Measurements from ENCODE around the gene CREB5.
"Not testable (repeated sequence)": the region's sequence is repeated elsewhere in the genome, so short reads cannot be mapped to it uniquely, and the experiment has no call there.

CREB5 gene

DNA sequence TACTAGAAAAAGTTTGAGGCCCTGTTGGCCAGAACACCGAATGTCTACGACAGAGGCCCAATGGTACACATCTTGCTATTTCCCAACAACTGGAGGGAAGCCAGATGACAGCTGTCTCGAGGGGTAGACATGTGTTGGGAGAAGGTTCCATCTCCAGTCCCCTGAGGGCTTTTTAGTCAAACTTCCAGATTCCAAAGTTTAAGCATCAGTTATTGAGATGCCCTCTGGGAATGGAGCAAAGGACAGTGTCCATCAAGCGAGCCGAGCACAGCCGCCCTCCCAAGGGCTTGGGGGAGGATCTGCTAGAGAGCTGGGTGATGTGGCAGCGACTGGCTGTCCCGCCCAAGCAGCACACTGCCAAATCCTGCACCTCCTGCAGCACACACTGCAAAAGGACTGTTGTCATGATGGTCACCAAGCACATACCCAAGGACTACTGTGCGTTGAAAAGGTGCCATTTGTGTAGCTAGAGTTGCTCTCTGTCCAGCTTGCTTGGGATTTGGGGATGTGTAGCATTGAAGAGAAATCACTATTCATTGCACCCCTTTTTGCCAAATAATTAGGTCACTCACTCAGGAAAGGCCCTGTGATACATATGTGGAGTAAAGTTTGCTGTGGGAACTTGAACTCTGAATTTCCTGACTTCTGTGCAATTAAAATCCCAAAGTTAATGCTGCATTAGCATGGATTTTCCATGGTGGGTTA lies 381.2 kb downstream of the CREB5 start:
- DNase-seq: no peak

DNA sequence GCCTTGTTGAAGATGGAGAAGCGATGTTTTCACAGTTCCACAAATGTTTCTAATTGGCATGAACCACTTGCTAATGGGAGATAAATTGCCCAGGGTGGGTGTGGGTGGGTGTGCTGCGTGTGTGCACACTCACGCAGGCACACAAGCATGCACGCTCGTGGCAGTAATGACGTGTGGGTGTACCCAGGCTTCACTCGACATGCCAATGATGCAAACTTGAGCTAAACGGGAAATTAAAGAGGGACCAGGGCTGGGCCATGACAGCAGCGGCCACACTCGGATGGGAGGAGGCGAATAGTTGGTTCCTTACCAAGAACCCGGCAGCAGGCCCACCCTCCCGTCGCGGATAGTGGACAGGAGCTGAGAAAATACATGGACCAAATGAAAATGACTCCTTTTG lies 386.0 kb downstream of the CREB5 start:
- DNase-seq: no peak

- no peak for DNase-seq
Observed at GRCh38 chr7:28799619-28800018, 387.3 kb downstream of the CREB5 start.

DNA sequence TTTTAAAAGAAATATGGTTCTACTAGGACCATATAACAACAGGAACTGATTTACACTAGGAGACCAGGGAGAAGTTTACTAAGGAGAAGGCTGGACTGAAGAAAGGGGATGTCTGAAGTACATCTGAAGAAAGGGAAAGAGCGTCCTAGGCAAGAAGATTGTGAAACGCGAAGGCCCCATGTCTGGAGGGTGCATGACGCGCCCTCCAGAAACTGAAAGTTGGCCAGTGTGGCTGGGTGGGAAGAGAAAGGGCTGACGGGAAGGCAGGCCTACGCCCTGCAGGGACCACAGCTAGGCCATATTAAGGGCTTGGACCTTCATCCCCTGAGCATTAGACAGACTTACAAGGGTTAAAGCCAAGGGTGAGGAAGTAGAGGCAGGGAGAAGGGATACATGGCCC lies 387.8 kb downstream of the CREB5 start:
- DNase-seq: no peak

DNA sequence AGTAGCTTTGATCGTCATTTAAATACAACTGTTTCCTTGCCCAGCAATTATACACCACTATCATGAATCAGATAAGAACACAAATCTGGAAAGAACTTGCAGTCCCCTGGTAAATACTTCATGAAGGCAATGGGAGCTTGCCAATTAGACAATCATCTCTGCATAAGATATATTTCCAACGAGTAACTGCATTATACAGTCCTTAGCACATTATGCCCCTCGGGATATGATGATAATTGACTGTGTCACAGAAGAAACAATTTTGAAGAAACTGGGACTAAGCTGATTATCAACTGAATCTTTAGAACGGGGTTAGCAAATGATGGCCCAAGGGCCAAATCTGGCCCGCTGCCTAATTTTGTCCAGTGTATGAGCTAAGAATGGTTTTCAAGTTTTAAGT lies 390.1 kb downstream of the CREB5 start:
- no peak for DNase-seq

DNA sequence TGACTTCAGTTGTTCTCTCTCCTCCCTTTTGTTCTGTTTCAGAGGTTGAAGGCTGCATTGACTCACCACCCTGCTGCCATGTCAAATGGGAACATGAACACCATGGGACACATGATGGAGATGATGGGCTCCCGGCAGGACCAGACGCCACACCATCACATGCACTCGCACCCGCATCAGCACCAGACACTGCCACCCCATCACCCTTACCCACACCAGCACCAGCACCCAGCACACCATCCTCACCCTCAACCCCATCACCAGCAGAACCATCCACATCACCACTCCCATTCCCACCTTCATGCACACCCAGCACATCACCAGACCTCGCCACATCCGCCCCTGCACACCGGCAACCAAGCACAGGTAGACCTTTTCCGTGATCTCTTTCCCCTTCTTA lies 391.8 kb downstream of the CREB5 start:
- no peak for DNase-seq

GRCh38 chr7:28804990-28805389 lies 392.7 kb downstream of the CREB5 start:
- DNase-seq: no peak

GRCh38 chr7:28806841-28807240 lies 394.5 kb downstream of the CREB5 start:
- no peak for DNase-seq

GRCh38 chr7:28807396-28807994 lies 395.2 kb downstream of the CREB5 start:
- DNase-seq: no peak

DNA sequence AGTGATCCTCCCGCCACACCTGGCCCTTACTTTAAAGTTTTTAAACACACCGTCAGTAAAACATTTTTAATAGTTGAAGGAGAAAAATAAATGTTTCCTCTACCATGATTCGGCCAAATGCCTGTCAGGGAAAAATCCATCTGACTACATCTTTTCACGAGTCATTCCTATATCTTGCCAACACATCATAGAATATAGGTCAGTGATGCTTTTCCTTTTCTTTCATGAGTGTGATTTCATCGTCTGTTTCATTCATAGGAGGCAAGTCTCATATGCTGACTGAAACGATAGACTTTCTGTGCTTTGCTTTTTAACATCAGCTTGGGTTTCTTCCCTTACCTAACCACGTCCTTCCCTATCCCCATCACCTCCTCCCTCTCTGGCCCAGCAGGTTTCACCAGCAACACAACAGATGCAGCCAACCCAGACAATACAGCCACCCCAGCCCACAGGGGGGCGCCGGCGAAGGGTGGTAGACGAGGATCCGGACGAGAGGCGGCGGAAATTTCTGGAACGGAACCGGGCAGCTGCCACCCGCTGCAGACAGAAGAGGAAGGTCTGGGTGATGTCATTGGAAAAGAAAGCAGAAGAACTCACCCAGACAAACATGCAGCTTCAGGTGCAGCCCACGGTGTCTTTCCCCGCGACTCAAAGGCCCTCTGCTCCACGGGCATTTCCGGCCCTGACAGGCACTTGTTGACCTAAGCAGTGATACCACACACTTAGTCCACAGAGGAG lies 396.6 kb downstream of the CREB5 start:
- DNase-seq: no peak

GRCh38 chr7:28811008-28811407 lies 398.7 kb downstream of the CREB5 start:
- no peak for DNase-seq

- no peak for DNase-seq
Observed at GRCh38 chr7:28811701-28812430, 399.5 kb downstream of the CREB5 start.

- DNase-seq: no peak
Observed at GRCh38 chr7:28812616-28813015, 400.3 kb downstream of the CREB5 start.

- no peak for DNase-seq
Observed at GRCh38 chr7:28813243-28813962, 401.1 kb downstream of the CREB5 start.

DNA sequence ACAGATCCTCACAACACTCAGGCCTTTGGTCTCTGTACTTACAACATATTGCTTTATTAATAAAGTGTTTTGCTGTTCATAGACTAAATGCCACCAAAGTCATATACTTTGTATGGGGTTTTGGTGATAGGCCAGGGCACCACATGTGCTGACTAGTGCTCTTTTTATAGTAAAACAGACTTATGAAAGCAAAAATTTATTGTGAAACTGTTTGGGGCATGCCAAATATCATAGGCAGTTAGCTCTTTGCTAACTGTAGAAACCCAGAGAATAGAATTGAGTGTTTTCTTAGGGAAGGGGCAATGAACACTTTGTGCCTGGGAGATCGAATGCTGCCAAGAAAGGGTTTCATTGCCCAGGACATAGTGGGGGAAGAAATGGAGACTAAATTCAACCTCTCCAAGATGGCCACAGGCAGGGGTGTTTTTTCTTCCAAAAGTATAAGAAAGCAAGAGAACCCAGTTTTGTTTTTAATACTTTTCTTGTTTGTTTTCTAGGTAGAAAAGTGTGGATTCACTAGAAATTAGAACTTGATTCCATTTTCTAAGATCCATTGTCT lies 403.1 kb downstream of the CREB5 start:
- no peak for DNase-seq

GRCh38 chr7:28815928-28816373 lies 403.6 kb downstream of the CREB5 start:
- no peak for DNase-seq

- no peak for DNase-seq
Observed at GRCh38 chr7:28818996-28819395, 406.7 kb downstream of the CREB5 start.

GRCh38 chr7:28823582-28823981 lies 411.3 kb downstream of the CREB5 start:
- no peak for DNase-seq

- not testable (repeated sequence) for DNase-seq
Observed at GRCh38 chr7:28825817-28826448, 413.6 kb downstream of the CREB5 start.

DNA sequence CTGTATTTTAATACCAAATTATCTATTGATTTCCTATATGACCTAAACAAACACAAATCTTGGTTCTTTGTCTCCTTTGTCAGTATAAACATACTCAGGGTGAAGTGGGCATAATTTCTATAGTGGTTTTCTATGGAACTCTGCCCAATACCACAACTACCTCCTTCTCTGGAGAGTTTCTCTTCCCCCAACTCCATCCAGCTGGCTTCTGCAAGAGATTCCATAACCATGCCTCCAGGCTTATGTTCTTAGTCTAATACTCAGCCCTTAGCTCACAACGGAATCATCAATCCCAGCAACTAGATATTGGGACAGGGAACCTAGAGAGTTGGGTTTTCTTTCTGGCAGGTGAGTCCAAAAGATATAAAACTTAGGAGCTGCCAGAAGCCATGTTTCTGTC lies 418.5 kb downstream of the CREB5 start:
- DNase-seq: no peak

GRCh38 chr7:28832669-28833068 lies 420.4 kb downstream of the CREB5 start:
- DNase-seq: no peak

GRCh38 chr7:28835800-28836199 lies 423.5 kb downstream of the CREB5 start:
- no peak for DNase-seq

Data from GF-D8 (cell line).